Neural progenitor cell (in vitro differentiated cells): ENCODE data around the gene COMTD1. TPM values are rescaled to one million over a fixed set of nuclear protein-coding genes. Genes with fewer than 3 reads are reported as not detected.
"Not testable (repeated sequence)": the region's sequence is repeated elsewhere in the genome, so short reads cannot be mapped to it uniquely, and the experiment has no call there.

Experiments used
- DNase-seq: peaks from one replicate; pipeline ENCODE4 v3.0.0-alpha.2; 2016; ENCODE audit warnings: low spot score
- H2AFZ ChIP-seq: fragments of 200-600 bp; sonication (generic); replicated peaks from 2 replicates; pipeline ENCODE4 v1.6.1; 2016; ENCODE audit warnings: antibody characterized with exemption
- H3F3A ChIP-seq: fragments of 200-600 bp; sonication (generic); 2 replicates; pipeline ENCODE4 v1.6.1; 2016; ENCODE audit warnings: antibody characterized with exemption, low read depth
- H3K27ac ChIP-seq: fragments of 200-600 bp; sonication (generic); 2 replicates; pipeline ENCODE4 v1.5.1; 2016; ENCODE audit warnings: mild to moderate bottlenecking
- H3K27me3 ChIP-seq: fragments of 200-600 bp; sonication (generic); 2 replicates; pipeline ENCODE4 v1.6.1; 2016; ENCODE audit warnings: mild to moderate bottlenecking, moderate library complexity
- H3K36me3 ChIP-seq: fragments of 200-600 bp; sonication (generic); 2 replicates; pipeline ENCODE4 v1.5.1; 2016
- H3K4me1 ChIP-seq: fragments of 200-600 bp; sonication (generic); 2 replicates; pipeline ENCODE4 v1.6.1; 2016; ENCODE audit warnings: mixed run types
- H3K4me2 ChIP-seq: fragments of 200-600 bp; sonication (generic); 2 replicates; pipeline ENCODE4 v1.6.1; 2016
- H3K4me3 ChIP-seq: fragments of 200-600 bp; sonication (generic); 2 replicates; pipeline ENCODE4 v1.5.1; 2016
- H3K79me2 ChIP-seq: fragments of 200-600 bp; sonication (generic); 2 replicates; pipeline ENCODE4 v1.6.1; 2016; ENCODE audit warnings: low read depth
- H3K9ac ChIP-seq: fragments of 200-600 bp; sonication (generic); 2 replicates; pipeline ENCODE4 v1.6.1; 2016
- H3K9me3 ChIP-seq: fragments of 200-600 bp; sonication (generic); 2 replicates; pipeline ENCODE4 v1.5.1; 2016; ENCODE audit warnings: low read depth
- H4K20me1 ChIP-seq: fragments of 200-600 bp; sonication (generic); 2 replicates; pipeline ENCODE4 v1.6.1; 2016; ENCODE audit warnings: low read depth
- H3K27ac Mint-ChIP-seq: 3 replicates; pipeline ENCODE4 v1.8.0; 2021; ENCODE audit warnings: mixed read lengths
- H3K27me3 Mint-ChIP-seq: 2 replicates; pipeline ENCODE4 v1.8.0; 2022; ENCODE audit warnings: low read depth, mild to moderate bottlenecking, inconsistent platforms, moderate library complexity, mixed read lengths; ENCODE audit not compliant: insufficient read depth
- H3K36me3 Mint-ChIP-seq: 3 replicates; pipeline ENCODE4 v1.8.0; 2021; ENCODE audit warnings: mixed read lengths
- H3K4me1 Mint-ChIP-seq: 3 replicates; pipeline ENCODE4 v1.8.0; 2021; ENCODE audit warnings: mixed read lengths
- H3K4me3 Mint-ChIP-seq: 3 replicates; pipeline ENCODE4 v1.8.0; 2021; ENCODE audit warnings: mild to moderate bottlenecking, moderate library complexity, mixed read lengths
- H3K9me3 Mint-ChIP-seq: 3 replicates; pipeline ENCODE4 v1.8.0; 2020; ENCODE audit warnings: mixed read lengths
- CTCF ChIP-seq: fragments of 200-600 bp; sonication (generic); IDR thresholded peaks from 2 replicates; pipeline ENCODE4 v1.5.1; 2017; ENCODE audit warnings: antibody characterized with exemption, mild to moderate bottlenecking
- EZH2 ChIP-seq: fragments of 200-600 bp; sonication (generic); IDR thresholded peaks from 2 replicates; pipeline ENCODE4 v1.6.1; 2017; ENCODE audit warnings: antibody characterized with exemption, mild to moderate bottlenecking, moderate library complexity
- EZH2phosphoT487 ChIP-seq: fragments of 200-600 bp; sonication (generic); IDR thresholded peaks from 2 replicates; pipeline ENCODE4 v1.6.1; 2017; ENCODE audit warnings: antibody characterized with exemption
- total RNA-seq: library from RNA; depleted of rRNA; stranded (reverse); fragments of >200 nt; gene quantifications from 2 replicates; pipeline ENCODE4 v1.2.3, GENCODE V29; 2015; ENCODE audit warnings: low replicate concordance

Gene COMTD1
- total RNA-seq, 1 donor from 2014 or later: 2.1 TPM

GRCh38 chr10:75208181-75208580, 27.6 kb downstream of the COMTD1 start:
- H3K4me3 Mint-ChIP-seq: peak overlapping the region; percentile 42
- H3K27me3 ChIP-seq: no peaks in the 10 kb centered on the region
- TF ChIP-seq EZH2 (no peak), EZH2phosphoT487 (no peak), CTCF (no peak)
- H2AFZ ChIP-seq: no peak overlapping the region
- peaks cover 11% of the 10 kb centered on the region for H3K36me3 Mint-ChIP-seq
- DNase-seq: no peak
- H3K27ac ChIP-seq: no peak overlapping the region
- H3K9me3 ChIP-seq: no peaks in the 10 kb centered on the region
- H3K4me1 ChIP-seq: peaks cover 18% of the 10 kb centered on the region
- peaks cover 19% of the 10 kb centered on the region for H4K20me1 ChIP-seq
- H3K27ac Mint-ChIP-seq: no peak overlapping the region
- H3K4me1 Mint-ChIP-seq: peaks cover 28% of the 10 kb centered on the region
- peaks cover 9% of the 10 kb centered on the region for H3F3A ChIP-seq
- H3K9ac ChIP-seq: no peak overlapping the region
- H3K79me2 ChIP-seq: peaks cover 27% of the 10 kb centered on the region
- H3K4me2 ChIP-seq: no peak overlapping the region
- H3K36me3 ChIP-seq: peaks cover 6% of the 10 kb centered on the region
- H3K27me3 Mint-ChIP-seq: peaks cover 2% of the 10 kb centered on the region
- H3K4me3 ChIP-seq: no peak overlapping the region
- H3K9me3 Mint-ChIP-seq: no peaks in the 10 kb centered on the region

GRCh38 chr10:75207857-75208144, 28.0 kb downstream of the COMTD1 start:
- Histone ChIP-seq H3K27ac (no peak overlapping the region), H2AFZ (no peak overlapping the region), H3K27me3 (no peaks in the 10 kb centered on the region), H3K79me2 (peaks cover 23% of the 10 kb centered on the region), H3K4me3 (no peak overlapping the region), H3K36me3 (peaks cover 3% of the 10 kb centered on the region), H3K9me3 (no peaks in the 10 kb centered on the region), H3K9ac (no peak overlapping the region), H4K20me1 (peaks cover 19% of the 10 kb centered on the region), H3F3A (peaks cover 9% of the 10 kb centered on the region), H3K4me1 (peaks cover 18% of the 10 kb centered on the region), H3K4me2 (no peak overlapping the region)
- H3K4me1 Mint-ChIP-seq: peaks cover 27% of the 10 kb centered on the region
- no peak overlapping the region for H3K27ac Mint-ChIP-seq
- DNase-seq: no peak
- peaks cover 4% of the 10 kb centered on the region for H3K27me3 Mint-ChIP-seq
- H3K36me3 Mint-ChIP-seq: peaks cover 10% of the 10 kb centered on the region
- no peaks in the 10 kb centered on the region for H3K9me3 Mint-ChIP-seq
- peak overlapping the region; percentile 12 for H3K4me3 Mint-ChIP-seq
- TF ChIP-seq EZH2 (no peak), EZH2phosphoT487 (no peak), CTCF (no peak)

DNA sequence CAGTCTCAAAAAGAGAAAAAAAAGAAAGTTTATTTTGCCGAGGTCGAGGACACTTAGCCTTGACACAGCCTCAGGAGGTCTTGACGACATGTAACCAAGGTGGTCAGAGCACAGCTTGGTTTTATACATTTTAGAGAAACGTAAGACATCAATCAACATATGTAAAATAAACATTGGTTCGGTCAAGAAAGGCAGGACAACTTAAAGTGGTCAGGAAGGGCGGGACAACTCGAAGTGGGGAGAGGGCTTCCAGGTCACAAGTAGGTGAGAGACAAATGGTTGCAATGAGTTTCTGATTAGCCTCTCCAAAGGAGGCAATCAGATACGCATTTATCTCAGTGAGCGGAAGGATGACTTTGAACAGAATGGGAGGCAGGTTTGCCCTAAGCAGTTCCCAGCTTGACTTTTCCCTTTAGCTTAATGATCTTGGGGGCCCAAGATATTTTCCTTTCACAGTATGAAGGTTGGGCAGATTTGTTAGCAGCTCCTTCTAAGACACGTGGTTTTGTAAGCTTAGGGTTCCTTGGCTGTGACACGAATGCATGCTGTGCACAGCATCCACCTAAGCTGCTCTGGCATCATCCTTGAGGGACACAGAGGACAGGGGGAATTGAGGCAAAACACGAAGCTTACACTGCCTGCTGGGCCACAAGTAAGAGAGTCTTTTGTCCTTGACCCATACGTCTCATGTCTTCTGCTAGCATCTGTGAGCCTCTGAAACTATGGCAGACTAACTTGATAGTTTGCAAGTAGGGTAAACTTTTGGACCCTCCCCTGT, 28.5 kb downstream of the COMTD1 start:
- peak overlapping the region; percentile 4 for H3K27ac Mint-ChIP-seq
- Histone ChIP-seq H3K79me2 (peaks cover 18% of the 10 kb centered on the region), H3K36me3 (no peaks in the 10 kb centered on the region), H3K27me3 (no peaks in the 10 kb centered on the region), H2AFZ (no peak overlapping the region), H4K20me1 (peaks cover 15% of the 10 kb centered on the region), H3K27ac (no peak overlapping the region), H3K9me3 (no peaks in the 10 kb centered on the region), H3K9ac (no peak overlapping the region), H3F3A (peaks cover 9% of the 10 kb centered on the region), H3K4me3 (no peak overlapping the region), H3K4me1 (peaks cover 18% of the 10 kb centered on the region), H3K4me2 (no peak overlapping the region)
- peaks cover 5% of the 10 kb centered on the region for H3K36me3 Mint-ChIP-seq
- peaks cover 22% of the 10 kb centered on the region for H3K4me1 Mint-ChIP-seq
- DNase-seq: no peak
- no peak for TF ChIP-seq EZH2phosphoT487
- TF ChIP-seq CTCF: no peak
- no peak for TF ChIP-seq EZH2
- no peak overlapping the region for H3K4me3 Mint-ChIP-seq
- H3K9me3 Mint-ChIP-seq: no peaks in the 10 kb centered on the region
- peaks cover 4% of the 10 kb centered on the region for H3K27me3 Mint-ChIP-seq

DNA sequence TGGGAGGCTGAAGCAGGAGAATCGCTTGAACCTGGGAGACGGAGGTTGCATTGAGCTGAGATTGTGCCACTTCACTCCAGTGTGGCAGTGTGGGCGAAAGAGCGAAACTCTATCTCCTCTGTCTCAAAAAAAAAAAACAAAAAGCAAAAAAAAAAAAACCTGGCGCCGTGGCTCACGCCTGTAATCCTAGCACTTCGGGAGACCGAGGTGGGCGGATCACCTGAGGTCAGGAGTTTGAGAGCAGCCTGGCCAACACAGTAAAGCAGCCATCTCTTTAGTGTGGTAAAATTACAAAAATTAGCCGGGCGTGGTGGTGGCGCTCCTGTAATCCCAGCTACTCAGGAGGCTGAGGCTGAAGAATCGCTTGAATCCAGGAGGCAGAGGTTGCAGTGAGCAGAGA, 29.1 kb downstream of the COMTD1 start:
- DNase-seq, H3K36me3 Mint-ChIP-seq, H3K27ac Mint-ChIP-seq, H3K36me3 ChIP-seq, H2AFZ ChIP-seq, H4K20me1 ChIP-seq, H3K4me2 ChIP-seq, H3K9me3 ChIP-seq, H3K9me3 Mint-ChIP-seq, H3K27me3 ChIP-seq, H3K4me3 Mint-ChIP-seq, H3K27me3 Mint-ChIP-seq, H3F3A ChIP-seq, H3K4me3 ChIP-seq, H3K27ac ChIP-seq, H3K9ac ChIP-seq: not testable (repeated sequence)
- Histone ChIP-seq H3K79me2 (peaks cover 11% of the 10 kb centered on the region), H3K4me1 (peaks cover 11% of the 10 kb centered on the region)
- peaks cover 15% of the 10 kb centered on the region for H3K4me1 Mint-ChIP-seq
